HepG2 (cell line): ENCODE data around the gene SECISBP2L. TPM values are rescaled to one million over a fixed set of nuclear protein-coding genes. Genes with fewer than 3 reads are reported as not detected.
A peak's percentile ranks its signal among the peaks of the same experiment; 100 is the strongest.

Source experiments
- ATAC-seq: fragments of 200-7000 bp; cut with Tn5 transposase; 3 replicates; pipeline ENCODE4 v1.9.1; 2020; ENCODE audit warnings: mild to moderate bottlenecking, moderate library complexity
- BruUV-seq: library from RNA; stranded (reverse); fragments of 400-500 nt; replicated peaks from 2 replicates; lab custom pipeline; 2021; lab: Mats Ljungman, UMichigan
- CTCF ChIA-PET: fragments of 300-600 bp; formaldehyde crosslinking; extraction: SDS; loops from one replicate; lab custom pipeline; 2021; ENCODE audit warnings: low total read pairs, inconsistent platforms, low intra/inter-chr PET ratio; lab: Yijun Ruan, JAX
- POLR2A ChIA-PET: fragments of 350-600 bp; sonication (Branson Sonifier 250); formaldehyde crosslinking; loops from one replicate; lab custom pipeline; 2020; ENCODE audit warnings: antibody characterized with exemption, inconsistent platforms; lab: Yijun Ruan, JAX
- DNase-seq: peaks from one replicate; pipeline ENCODE4 v3.0.0-alpha.2; 2015; ENCODE audit warnings: low spot score
- FAIRE-seq: peaks from 3 replicates; lab custom pipeline; 2011; peaks lifted over from hg19 to GRCh38; lab: Jason Lieb, UNC
- H2AFZ ChIP-seq: one replicate; pipeline ENCODE4 v1.6.1; 2011; ENCODE audit warnings: low read length, inconsistent platforms
- H3K27ac ChIP-seq: fragments of 300-600 bp; 3 replicates; pipeline ENCODE4 v1.8.0; 2011; ENCODE audit warnings: mixed run types, mild to moderate bottlenecking, mixed read lengths, low read length, inconsistent platforms; ENCODE audit not compliant: insufficient read depth; ENCODE audit errors: extremely low read length
- H3K27me3 ChIP-seq, 2 experiments: fragments of 200-600 bp in 1 of 2; 2 replicates in 1 of 2; 3 replicates in 1 of 2; pipeline versions ENCODE4 v1.6.0 to v1.8.0; 2011; ENCODE audit warnings: low read length in 2 of 2, mild to moderate bottlenecking in 2 of 2, moderate library complexity in 2 of 2, inconsistent platforms in 1 of 2; ENCODE audit not compliant: insufficient read depth in 2 of 2, control insufficient read depth in 1 of 2
- H3K36me3 ChIP-seq, 2 experiments: fragments of 200-600 bp in 1 of 2; replicated peaks in 1 of 2; 2 replicates in 1 of 2; 3 replicates in 1 of 2; pipeline versions ENCODE4 v1.5.1 to v1.8.0; 2011; ENCODE audit warnings: low read length in 2 of 2, inconsistent platforms in 1 of 2; ENCODE audit not compliant: insufficient read depth in 2 of 2, control insufficient read depth in 1 of 2
- H3K4me1 ChIP-seq: 2 replicates; pipeline ENCODE4 v1.5.1; 2012; ENCODE audit warnings: low read length, inconsistent platforms; ENCODE audit not compliant: insufficient read depth
- H3K4me2 ChIP-seq: 2 replicates; pipeline ENCODE4 v1.6.0; 2011; ENCODE audit warnings: low read depth, low read length, inconsistent platforms
- H3K4me3 ChIP-seq, 3 experiments: fragments of 200-600 bp in 1 of 3; sonication (generic), shearing (Covaris generic) in 1 of 3; replicated peaks in 1 of 3; 2 replicates each; pipeline ENCODE4 v1.5.1; 2011 to 2016; ENCODE audit warnings: low read length in 3 of 3, inconsistent platforms in 2 of 3, low read depth in 2 of 3, mild to moderate bottlenecking in 2 of 3, control low read depth in 1 of 3, mixed read lengths in 1 of 3; ENCODE audit not compliant: insufficient read depth in 1 of 3
- H3K79me2 ChIP-seq: one replicate; pipeline ENCODE4 v1.6.1; 2011; ENCODE audit warnings: low read length, inconsistent platforms; ENCODE audit not compliant: insufficient read depth
- H3K9ac ChIP-seq: 2 replicates; pipeline ENCODE4 v1.6.0; 2011; ENCODE audit warnings: mild to moderate bottlenecking, low read depth, low read length, inconsistent platforms; ENCODE audit not compliant: insufficient read depth
- H3K9me3 ChIP-seq: 2 replicates; pipeline ENCODE4 v1.5.1; 2012; ENCODE audit warnings: mild to moderate bottlenecking, low read length
- H4K20me1 ChIP-seq: 2 replicates; pipeline ENCODE4 v1.6.0; 2011; ENCODE audit warnings: inconsistent platforms, mild to moderate bottlenecking, low read length, moderate library complexity; ENCODE audit not compliant: insufficient read depth
- ATF1 ChIP-seq: IDR thresholded peaks from 2 replicates; pipeline ENCODE4 v1.6.1; 2016; ENCODE audit warnings: mild to moderate bottlenecking, control low read depth
- CEBPG ChIP-seq: IDR thresholded peaks from 2 replicates; pipeline ENCODE4 v1.6.1; 2016
- ETV5 ChIP-seq: IDR thresholded peaks from 2 replicates; pipeline ENCODE4 v1.6.1; 2018; ENCODE audit warnings: missing biosample characterization, missing genetic modification reagents, inconsistent platforms, borderline replicate concordance
- FOXA1 ChIP-seq, 2 experiments: fragments of 450-650 bp in 1 of 2; sonication (generic) in 1 of 2; formaldehyde crosslinking in 1 of 2; IDR thresholded peaks; 2 replicates each; pipeline versions ENCODE4 v1.4.0 to v1.6.1; 2016 to 2020; ENCODE audit warnings: missing genetic modification reagents in 1 of 2
- GATA4 ChIP-seq: sonication (generic); IDR thresholded peaks from 2 replicates; pipeline ENCODE4 v1.6.1; 2016; ENCODE audit warnings: antibody characterized with exemption, low read depth, borderline replicate concordance
- HNF4A ChIP-seq: sonication (generic); formaldehyde crosslinking; IDR thresholded peaks from 2 replicates; pipeline ENCODE4 v1.4.0; 2020; ENCODE audit warnings: missing genetic modification reagents
- ISL2 ChIP-seq: sonication (generic); formaldehyde crosslinking; IDR thresholded peaks from 2 replicates; pipeline ENCODE4 v1.5.0; 2020; ENCODE audit warnings: missing genetic modification reagents
- KDM3A ChIP-seq: IDR thresholded peaks from 2 replicates; pipeline ENCODE4 v1.6.1; 2018; ENCODE audit warnings: low read depth, missing compliant biosample characterization
- LCORL ChIP-seq, 2 experiments: fragments of 450-650 bp in 1 of 2; sonication (generic) in 1 of 2; formaldehyde crosslinking in 1 of 2; IDR thresholded peaks; 2 replicates each; pipeline versions ENCODE4 v1.5.0 to v1.6.1; 2017 to 2020; ENCODE audit warnings: antibody characterized with exemption in 1 of 2, missing genetic modification reagents in 1 of 2
- SAP130 ChIP-seq: IDR thresholded peaks from 2 replicates; pipeline ENCODE4 v1.6.1; 2016; ENCODE audit warnings: low read depth
- SOX13 ChIP-seq, 3 experiments: fragments of 450-650 bp in 1 of 3; sonication (generic) in 1 of 3; formaldehyde crosslinking in 1 of 3; IDR thresholded peaks in 2 of 3; conservative IDR thresholded peaks in 1 of 3; 2 replicates each; pipeline versions ENCODE4 v1.5.0 to v1.6.1; 2016 to 2020; ENCODE audit warnings: antibody characterized with exemption in 1 of 3, mild to moderate bottlenecking in 1 of 3, missing compliant biosample characterization in 1 of 3, missing genetic modification reagents in 1 of 3, moderate library complexity in 1 of 3
- TBX2 ChIP-seq: sonication (generic); formaldehyde crosslinking; IDR thresholded peaks from 2 replicates; pipeline ENCODE4 v1.5.0; 2020; ENCODE audit warnings: missing genetic modification reagents, mild to moderate bottlenecking, borderline replicate concordance
- ZNF205 ChIP-seq: IDR thresholded peaks from 2 replicates; pipeline ENCODE4 v1.6.1; 2018; ENCODE audit warnings: missing biosample characterization, missing genetic modification reagents
- ZNF747 ChIP-seq: sonication (generic); formaldehyde crosslinking; IDR thresholded peaks from 2 replicates; pipeline ENCODE4 v1.8.1; 2023; ENCODE audit warnings: missing genetic modification reagents, mild to moderate bottlenecking, borderline replicate concordance
- WGBS: methylation state at CpG from one replicate; pipeline ENCODE4 v1.1.6; 2017; ENCODE audit warnings: low lambda C conversion rate; 5-methylcytosine and 5-hydroxymethylcytosine counted together
- in situ Hi-C: cut with HindIII; loops from 2 replicates; pipeline ENCODE4 v1.10.0; 2017; ENCODE audit warnings: low pct_unique_long_range_greater_than_20kb; ENCODE audit not compliant: extremely low pct_ligation_motif_present
- intact Hi-C: fragments of 100-400 bp; cut with micrococcal nuclease; formaldehyde crosslinking; loops from one replicate; pipeline ENCODE4 v1.10.0; 2022; ENCODE audit not compliant: unreplicated experiment
- polyA plus RNA-seq, 8 experiments: library from polyadenylated mRNA; depleted of rRNA in 3 of 8; stranded (reverse) in 7 of 8; unstranded in 1 of 8; fragments of >200 nt; fragmentation: Illumina TruSeq in 4 of 8; extraction: Trizol in 4 of 8; gene quantifications; 2 replicates each; pipeline versions ENCODE4 v1.2.1 to v1.2.3, GENCODE V29; 2011 to 2016; ENCODE audit warnings: low read depth in 4 of 8, missing spikeins in 1 of 8, mixed read lengths in 1 of 8; ENCODE audit not compliant: insufficient read depth in 1 of 8
- total RNA-seq, 5 experiments: library from RNA; depleted of rRNA; stranded (reverse); fragments of >200 nt; fragmentation: Illumina TruSeq; extraction: Trizol; gene quantifications; 2 replicates each; pipeline ENCODE4 v1.2.3, GENCODE V29; 2016; ENCODE audit warnings: low read depth in 1 of 5
- TF ChIP-seq, protein P1 (sequence below): IDR thresholded peaks from 2 replicates; pipeline ENCODE4 v1.6.1; 2016; ENCODE audit warnings: mild to moderate bottlenecking
- TF ChIP-seq, protein P2 (sequence below): IDR thresholded peaks from 2 replicates; pipeline ENCODE4 v1.6.1; 2018; ENCODE audit warnings: missing genetic modification reagents, mild to moderate bottlenecking, missing compliant biosample characterization

Gene SECISBP2L
- total and polyA plus RNA-seq, 2 of the 13 experiments (the other 11 are each of a cell fraction or from before 2014, with no cell fraction given): 13.9 to 15.6 TPM

DNA sequence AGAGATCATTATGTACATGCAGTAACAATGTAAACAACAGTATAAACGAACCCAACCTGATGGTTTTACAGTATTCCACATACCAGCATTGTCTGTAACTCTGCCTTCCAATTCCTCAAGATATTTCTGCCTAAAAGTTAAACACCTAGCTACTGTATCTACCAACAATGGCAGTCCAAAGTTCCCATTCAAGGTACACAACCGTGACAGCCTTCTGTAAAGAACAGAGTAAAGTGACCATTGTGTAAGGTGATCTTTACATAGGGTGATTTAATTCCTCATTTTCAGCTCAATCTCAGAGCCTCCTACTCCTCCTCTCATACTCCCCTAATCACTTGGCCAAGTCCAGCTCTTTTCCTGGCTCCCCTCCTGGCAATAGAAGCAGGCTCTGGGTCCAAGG, 10.4 kb downstream of the SECISBP2L start:
- in situ Hi-C loops (no loop called here), intact Hi-C loops (loop anchor here (1.0 kb wide), 1 partner anchor 10 kb away; the partner anchor contains the start of gene SECISBP2L)
- ATAC-seq (peak; percentile 99), FAIRE-seq (peak; percentile 78), DNase-seq (peak; percentile 88)
- peaks cover 49% of the 10 kb centered on the region for H3K4me1 ChIP-seq
- no peak overlapping the region for H2AFZ ChIP-seq
- BruUV-seq: no TSS peak
- no peaks in the 10 kb centered on the region for H4K20me1 ChIP-seq
- H3K9ac ChIP-seq: no peak overlapping the region
- POLR2A ChIA-PET: interaction anchor here (1.2 kb wide), 1 partner anchor 10 kb away, joined by 11 read pairs; the partner anchor contains the start of gene SECISBP2L
- CTCF ChIA-PET: no interaction called here
- peak overlapping the region; percentile 45 for H3K4me2 ChIP-seq
- 0% methylated on average over 2 of the region's 2 CpGs for WGBS
- H3K36me3 ChIP-seq: peaks cover 0 to 13% of the 10 kb centered on the region in 2 experiments; a peak in 3 of 5 replicates
- no peaks in the 10 kb centered on the region for H3K27me3 ChIP-seq
- no peak overlapping the region for H3K4me3 ChIP-seq
- H3K79me2 ChIP-seq: peaks cover 26% of the 10 kb centered on the region
- no peaks in the 10 kb centered on the region for H3K9me3 ChIP-seq
- peak overlapping the region; percentile 66 for H3K27ac ChIP-seq
- TF ChIP-seq FOXA1 (IDR thresholded peaks at IDR 0.05) (peak; percentile 84; the same call in 1 of the 2 replicates), FOXA1 (CRISPR knock-in tag; IDR thresholded peaks at IDR 0.05) (peak; percentile 88), ZNF747 (CRISPR knock-in tag) (no peak), TBX2 (CRISPR knock-in tag) (peak; percentile 34; the same call in 1 of the 2 replicates), ZNF205 (CRISPR knock-in tag) (0 out of 2 replicates have a peak, but pooled peaks have one; percentile 53), ISL2 (CRISPR knock-in tag) (0 out of 2 replicates have a peak, but pooled peaks have one; percentile 37), ETV5 (CRISPR knock-in tag) (no peak), LCORL (IDR thresholded peaks at IDR 0.05) (peak; percentile 54; the same call in 1 of the 2 replicates), LCORL (CRISPR knock-in tag; IDR thresholded peaks at IDR 0.05) (peak; percentile 27; the same call in 1 of the 2 replicates), SAP130 (CRISPR knock-in tag) (peak; percentile 59; the same call in 1 of the 2 replicates), GATA4 (no peak), ATF1 (CRISPR knock-in tag) (0 out of 2 replicates have a peak, but pooled peaks have one; percentile 8), CEBPG (CRISPR knock-in tag) (peak; percentile 50), SOX13 (IDR thresholded peaks at IDR 0.05) (0 out of 2 replicates have a peak, but pooled peaks have one; percentile 66), SOX13 (CRISPR knock-in tag; conservative IDR thresholded peaks at IDR 0.05 in 1 of 2, IDR thresholded peaks at IDR 0.05 in 1 of 2) (peak in 1 of 2 experiments; percentile 97; a peak in 2 of 4 replicates), KDM3A (CRISPR knock-in tag) (no peak), HNF4A (CRISPR knock-in tag) (peak; percentile 91)
- TF ChIP-seq, protein P1, sequence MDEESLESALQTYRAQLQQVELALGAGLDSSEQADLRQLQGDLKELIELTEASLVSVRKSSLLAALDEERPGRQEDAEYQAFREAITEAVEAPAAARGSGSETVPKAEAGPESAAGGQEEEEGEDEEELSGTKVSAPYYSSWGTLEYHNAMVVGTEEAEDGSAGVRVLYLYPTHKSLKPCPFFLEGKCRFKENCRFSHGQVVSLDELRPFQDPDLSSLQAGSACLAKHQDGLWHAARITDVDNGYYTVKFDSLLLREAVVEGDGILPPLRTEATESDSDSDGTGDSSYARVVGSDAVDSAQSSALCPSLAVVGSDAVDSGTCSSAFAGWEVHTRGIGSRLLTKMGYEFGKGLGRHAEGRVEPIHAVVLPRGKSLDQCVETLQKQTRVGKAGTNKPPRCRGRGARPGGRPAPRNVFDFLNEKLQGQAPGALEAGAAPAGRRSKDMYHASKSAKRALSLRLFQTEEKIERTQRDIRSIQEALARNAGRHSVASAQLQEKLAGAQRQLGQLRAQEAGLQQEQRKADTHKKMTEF (CRISPR knock-in tag): 0 out of 2 replicates have a peak, but pooled peaks have one; percentile 36
- TF ChIP-seq, protein P2, sequence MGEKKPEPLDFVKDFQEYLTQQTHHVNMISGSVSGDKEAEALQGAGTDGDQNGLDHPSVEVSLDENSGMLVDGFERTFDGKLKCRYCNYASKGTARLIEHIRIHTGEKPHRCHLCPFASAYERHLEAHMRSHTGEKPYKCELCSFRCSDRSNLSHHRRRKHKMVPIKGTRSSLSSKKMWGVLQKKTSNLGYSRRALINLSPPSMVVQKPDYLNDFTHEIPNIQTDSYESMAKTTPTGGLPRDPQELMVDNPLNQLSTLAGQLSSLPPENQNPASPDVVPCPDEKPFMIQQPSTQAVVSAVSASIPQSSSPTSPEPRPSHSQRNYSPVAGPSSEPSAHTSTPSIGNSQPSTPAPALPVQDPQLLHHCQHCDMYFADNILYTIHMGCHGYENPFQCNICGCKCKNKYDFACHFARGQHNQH (CRISPR knock-in tag): no peak
